Measurements from ENCODE around the gene GSTO2. TPM values are rescaled to one million over a fixed set of nuclear protein-coding genes. Genes with fewer than 3 reads are reported as not detected.

GSTO2 gene
- total and polyA plus RNA-seq, 10 of the 15 experiments (the other 5 are each of a cell fraction or from before 2014, with no cell fraction given), result 0.16 to 0.86 (median 0.46) TPM

DNA sequence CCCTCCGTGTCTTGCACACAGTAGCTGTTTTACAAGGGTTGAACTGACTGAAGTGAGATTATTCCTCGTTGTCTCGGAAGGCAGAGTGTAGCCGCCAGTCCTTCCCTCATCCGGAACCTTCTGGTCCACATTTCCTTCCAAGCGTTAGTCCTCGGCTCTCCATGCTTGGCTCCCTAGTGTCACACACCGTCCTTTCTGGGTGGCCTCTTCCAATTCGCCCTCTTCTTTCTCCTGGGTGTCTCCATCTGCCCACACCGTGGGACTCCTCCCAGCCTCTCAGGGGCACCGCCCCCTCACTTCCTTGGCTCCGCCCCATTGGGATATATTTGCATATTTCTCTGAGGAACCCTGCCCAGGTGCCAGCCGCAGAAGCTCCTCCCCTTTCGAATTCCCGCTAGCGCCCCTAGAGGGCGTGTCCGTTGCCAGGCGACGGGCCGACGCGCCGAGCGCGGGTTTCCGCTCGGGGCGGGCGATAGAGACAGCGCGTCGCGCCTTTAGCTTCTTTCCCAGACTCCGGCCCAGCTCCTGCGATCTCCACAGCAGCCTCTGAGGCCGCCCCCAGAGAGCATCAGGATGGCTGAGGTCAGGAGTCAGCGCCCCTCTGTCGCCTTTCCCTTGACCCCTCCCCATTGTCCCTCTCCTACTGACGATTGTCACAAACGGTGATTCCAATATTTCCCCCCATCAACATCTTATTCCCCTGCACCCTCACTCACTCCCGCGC lies 84.5 kb downstream of the GSTO2 start, which contains the start of gene CFAP58:
Gene CFAP58 (plus strand): TSS at position 509 of the 724 bp plus-strand sequence. CDS start 65 bp downstream, at position 574.
- in situ Hi-C loops (cut with MboI), result no loop called here
- peak; percentile 44 for FAIRE-seq
- SMC1A ChIA-PET (ENCODE audit: uncharacterized antibody, unreplicated experiment), result interaction anchor here (0.8 to 10.5 kb wide), 5 partner anchors 22 to 79 kb away, joined by 3 to 187 read pairs (median 3); no protein-coding TSS in a partner anchor
- CTCF ChIA-PET, result interaction anchor here (0.6 to 12.8 kb wide), 12 partner anchors 12 to 193 kb away, joined by 3 to 419 read pairs (median 6); partner anchors contain the start of genes GSTO1, GSTO2 and ITPRIP
- no peaks in the 10 kb centered on the region for H3K79me2 ChIP-seq (ENCODE audit: control insufficient read depth, insufficient read depth, low read length)
- H3K27ac ChIP-seq (ENCODE audit: control insufficient read depth, insufficient read depth), result no peak within 1 kb of the TSS
- ATAC-seq, result peak; percentile 64
- H3K36me3 ChIP-seq (ENCODE audit: control insufficient read depth in 2 of 2, insufficient read depth in 2 of 2, low read length in 1 of 2), result no peaks in the 10 kb centered on the region
- peak; percentile 57 for DNase-seq (ENCODE audit: low read depth, low spot score)
- BruUV-seq (replicated peaks), result no TSS peak
- H4K20me1 ChIP-seq (ENCODE audit: control insufficient read depth, insufficient read depth), result no peaks in the 10 kb centered on the region
- peak within 1 kb of the TSS; percentile 88 for H2AFZ ChIP-seq (ENCODE audit: control insufficient read depth, low read depth, low read length)
- intact Hi-C loops (cut with micrococcal nuclease; ENCODE audit: unreplicated experiment), result loop anchor here (5.0 kb wide), 1 partner anchor 231 kb away; the partner anchor contains the start of gene SFR1
- RAD21 ChIA-PET (ENCODE audit: unreplicated experiment), result interaction anchor here (0.7 to 6.8 kb wide), 5 partner anchors 18 to 79 kb away, joined by 3 to 137 read pairs (median 4); no protein-coding TSS in a partner anchor
- H3K9ac ChIP-seq (ENCODE audit: control insufficient read depth, insufficient read depth, low read length), result no peak within 1 kb of the TSS
- H3K4me1 ChIP-seq (ENCODE audit: control insufficient read depth, insufficient read depth, low read length), result peaks cover 43% of the 10 kb centered on the region
- no peaks in the 10 kb centered on the region for H3K27me3 ChIP-seq (replicated peaks in 1 of 2; ENCODE audit: control insufficient read depth in 2 of 2, insufficient read depth in 2 of 2, low read length in 1 of 2)
- peak within 1 kb of the TSS; percentile 52 for H3K4me3 ChIP-seq
- POLR2A ChIA-PET, result interaction anchor here (0.9 to 1.3 kb wide), 3 partner anchors 10 to 47 kb away, joined by 3 to 7 read pairs (median 3); partner anchors contain the start of gene ITPRIP
- WGBS (ENCODE audit: insufficient coverage, insufficient replicate concordance, low lambda C conversion rate, missing lambda C conversion rate), result 2% methylated on average over 43 of the region's 43 CpGs
- H3K4me2 ChIP-seq (ENCODE audit: control insufficient read depth, insufficient read depth), result peak within 1 kb of the TSS; percentile 95
- H3K9me3 ChIP-seq (replicated peaks; ENCODE audit: control insufficient read depth, insufficient read depth, low read length), result no peaks in the 10 kb centered on the region; the same call in 2 of the 3 replicates
- no peak for TF ChIP-seq SPI1 (IDR thresholded peaks at IDR 0.05; ENCODE audit: borderline replicate concordance, insufficient read depth, low read depth, low read length)
- TF ChIP-seq SIN3A (IDR thresholded peaks at IDR 0.05; ENCODE audit: low read depth, low read length), result peak; percentile 79; the same call in 1 of the 2 replicates
- TF ChIP-seq ZBED1 (IDR thresholded peaks at IDR 0.05; ENCODE audit: borderline replicate concordance), result no peak
- peak; percentile 3; the same call in 1 of the 2 replicates for TF ChIP-seq RUNX3 (IDR thresholded peaks at IDR 0.05; ENCODE audit: low read length)
- TF ChIP-seq POLR2AphosphoS2 (IDR thresholded peaks at IDR 0.05; ENCODE audit: low read depth, low read length), result no peak
- TF ChIP-seq SMAD5 (IDR thresholded peaks at IDR 0.05; ENCODE audit: low read depth), result no peak
- TF ChIP-seq SRF (IDR thresholded peaks at IDR 0.05; ENCODE audit: low read depth in 2 of 2, low read length in 2 of 2), result 0 out of 4 replicates have a peak, but pooled peaks of 1 of the 2 experiments have one; percentile 15
- no peak for TF ChIP-seq NR2F1 (conservative IDR thresholded peaks at IDR 0.05)
- TF ChIP-seq DPF2 (IDR thresholded peaks at IDR 0.05), result peak; percentile 38; the same call in 1 of the 2 replicates
- TF ChIP-seq TCF12 (IDR thresholded peaks at IDR 0.05; ENCODE audit: low read depth, low read length), result no peak
- TF ChIP-seq YY1 (IDR thresholded peaks at IDR 0.05; ENCODE audit: low read depth, low read length), result peak; percentile 32; the same call in 1 of the 2 replicates
- TF ChIP-seq, protein P1, sequence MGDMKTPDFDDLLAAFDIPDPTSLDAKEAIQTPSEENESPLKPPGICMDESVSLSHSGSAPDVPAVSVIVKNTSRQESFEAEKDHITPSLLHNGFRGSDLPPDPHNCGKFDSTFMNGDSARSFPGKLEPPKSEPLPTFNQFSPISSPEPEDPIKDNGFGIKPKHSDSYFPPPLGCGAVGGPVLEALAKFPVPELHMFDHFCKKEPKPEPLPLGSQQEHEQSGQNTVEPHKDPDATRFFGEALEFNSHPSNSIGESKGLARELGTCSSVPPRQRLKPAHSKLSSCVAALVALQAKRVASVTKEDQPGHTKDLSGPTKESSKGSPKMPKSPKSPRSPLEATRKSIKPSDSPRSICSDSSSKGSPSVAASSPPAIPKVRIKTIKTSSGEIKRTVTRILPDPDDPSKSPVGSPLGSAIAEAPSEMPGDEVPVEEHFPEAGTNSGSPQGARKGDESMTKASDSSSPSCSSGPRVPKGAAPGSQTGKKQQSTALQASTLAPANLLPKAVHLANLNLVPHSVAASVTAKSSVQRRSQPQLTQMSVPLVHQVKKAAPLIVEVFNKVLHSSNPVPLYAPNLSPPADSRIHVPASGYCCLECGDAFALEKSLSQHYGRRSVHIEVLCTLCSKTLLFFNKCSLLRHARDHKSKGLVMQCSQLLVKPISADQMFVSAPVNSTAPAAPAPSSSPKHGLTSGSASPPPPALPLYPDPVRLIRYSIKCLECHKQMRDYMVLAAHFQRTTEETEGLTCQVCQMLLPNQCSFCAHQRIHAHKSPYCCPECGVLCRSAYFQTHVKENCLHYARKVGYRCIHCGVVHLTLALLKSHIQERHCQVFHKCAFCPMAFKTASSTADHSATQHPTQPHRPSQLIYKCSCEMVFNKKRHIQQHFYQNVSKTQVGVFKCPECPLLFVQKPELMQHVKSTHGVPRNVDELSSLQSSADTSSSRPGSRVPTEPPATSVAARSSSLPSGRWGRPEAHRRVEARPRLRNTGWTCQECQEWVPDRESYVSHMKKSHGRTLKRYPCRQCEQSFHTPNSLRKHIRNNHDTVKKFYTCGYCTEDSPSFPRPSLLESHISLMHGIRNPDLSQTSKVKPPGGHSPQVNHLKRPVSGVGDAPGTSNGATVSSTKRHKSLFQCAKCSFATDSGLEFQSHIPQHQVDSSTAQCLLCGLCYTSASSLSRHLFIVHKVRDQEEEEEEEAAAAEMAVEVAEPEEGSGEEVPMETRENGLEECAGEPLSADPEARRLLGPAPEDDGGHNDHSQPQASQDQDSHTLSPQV (IDR thresholded peaks at IDR 0.05), result no peak
- TF ChIP-seq FOS (IDR thresholded peaks at IDR 0.05; ENCODE audit: borderline replicate concordance, extremely low read depth, insufficient read length), result no peak
- TF ChIP-seq, protein P2, sequence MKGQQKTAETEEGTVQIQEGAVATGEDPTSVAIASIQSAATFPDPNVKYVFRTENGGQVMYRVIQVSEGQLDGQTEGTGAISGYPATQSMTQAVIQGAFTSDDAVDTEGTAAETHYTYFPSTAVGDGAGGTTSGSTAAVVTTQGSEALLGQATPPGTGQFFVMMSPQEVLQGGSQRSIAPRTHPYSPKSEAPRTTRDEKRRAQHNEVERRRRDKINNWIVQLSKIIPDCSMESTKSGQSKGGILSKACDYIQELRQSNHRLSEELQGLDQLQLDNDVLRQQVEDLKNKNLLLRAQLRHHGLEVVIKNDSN (IDR thresholded peaks at IDR 0.05; ENCODE audit: borderline replicate concordance, extremely low read length, insufficient read depth, low read depth, low read length), result no peak
- no peak for TF ChIP-seq CHD4 (IDR thresholded peaks at IDR 0.05)
- peak; percentile 47; the same call in 1 of the 2 replicates for TF ChIP-seq EED (IDR thresholded peaks at IDR 0.05; ENCODE audit: low read depth)
- TF ChIP-seq ESRRA (IDR thresholded peaks at IDR 0.05; ENCODE audit: low read length), result no peak

Data from GM12878 (cell line).